Measurements from ENCODE around the gene FSCN2.

Gene FSCN2

DNA sequence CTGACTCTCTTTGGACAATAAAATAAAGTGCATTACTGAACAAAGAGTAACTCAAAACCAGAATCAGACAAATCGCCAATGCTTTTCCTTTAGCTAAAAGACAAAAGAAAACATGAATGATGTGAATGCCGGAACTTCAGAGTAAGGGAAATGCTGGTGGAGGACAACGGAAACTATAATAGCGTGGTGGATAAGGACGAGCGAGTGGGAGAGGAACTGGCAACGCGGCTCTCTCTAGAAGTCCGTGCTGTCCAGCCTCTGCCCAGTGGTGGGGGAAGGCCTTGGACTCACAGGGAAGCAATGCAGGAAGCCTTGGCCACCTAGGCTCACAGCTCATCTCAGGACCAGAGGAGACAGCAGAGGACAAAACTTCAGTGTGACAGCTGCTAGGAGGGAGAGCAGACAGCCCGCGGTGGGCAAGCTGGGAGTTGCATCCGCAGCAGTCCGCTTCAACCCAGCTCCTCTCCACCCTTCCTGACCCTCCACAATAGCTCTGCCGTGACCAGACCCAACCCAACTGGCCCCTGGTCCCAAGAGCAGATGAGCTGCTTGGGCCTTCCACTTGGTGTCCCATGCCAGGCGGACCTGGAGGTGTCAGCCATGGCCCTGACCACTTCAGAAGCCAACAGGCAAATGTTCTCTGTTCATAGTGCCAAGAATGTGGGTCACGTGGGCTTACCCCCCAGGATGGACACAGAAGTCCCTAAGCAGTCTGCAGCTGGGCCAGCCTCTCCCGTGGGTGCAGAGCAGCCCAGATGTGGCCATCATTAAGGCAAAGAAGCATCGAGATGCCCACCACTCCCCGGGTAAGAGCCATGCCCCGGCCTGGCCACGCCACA, 29.3 kb downstream of the FSCN2 start:
- ATAC-seq: no peak

DNA sequence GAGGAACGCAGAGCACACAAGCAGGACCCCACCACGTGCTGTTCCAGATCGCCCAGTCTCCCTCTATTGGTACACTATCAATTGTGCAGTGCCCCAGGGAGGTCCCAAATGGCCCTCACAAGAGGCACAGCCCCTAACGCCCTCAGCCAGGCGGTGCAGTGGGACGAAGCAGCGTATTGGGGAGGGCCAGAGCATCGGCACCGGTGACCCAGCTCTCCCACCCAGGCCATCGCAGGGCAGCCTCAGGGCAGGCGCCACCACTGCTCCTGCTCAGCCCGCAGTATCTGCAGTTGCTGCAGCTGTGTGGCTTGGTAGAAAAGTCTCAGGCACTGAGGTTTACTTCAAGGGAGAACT, 29.9 kb downstream of the FSCN2 start:
- no peak for ATAC-seq

DNA sequence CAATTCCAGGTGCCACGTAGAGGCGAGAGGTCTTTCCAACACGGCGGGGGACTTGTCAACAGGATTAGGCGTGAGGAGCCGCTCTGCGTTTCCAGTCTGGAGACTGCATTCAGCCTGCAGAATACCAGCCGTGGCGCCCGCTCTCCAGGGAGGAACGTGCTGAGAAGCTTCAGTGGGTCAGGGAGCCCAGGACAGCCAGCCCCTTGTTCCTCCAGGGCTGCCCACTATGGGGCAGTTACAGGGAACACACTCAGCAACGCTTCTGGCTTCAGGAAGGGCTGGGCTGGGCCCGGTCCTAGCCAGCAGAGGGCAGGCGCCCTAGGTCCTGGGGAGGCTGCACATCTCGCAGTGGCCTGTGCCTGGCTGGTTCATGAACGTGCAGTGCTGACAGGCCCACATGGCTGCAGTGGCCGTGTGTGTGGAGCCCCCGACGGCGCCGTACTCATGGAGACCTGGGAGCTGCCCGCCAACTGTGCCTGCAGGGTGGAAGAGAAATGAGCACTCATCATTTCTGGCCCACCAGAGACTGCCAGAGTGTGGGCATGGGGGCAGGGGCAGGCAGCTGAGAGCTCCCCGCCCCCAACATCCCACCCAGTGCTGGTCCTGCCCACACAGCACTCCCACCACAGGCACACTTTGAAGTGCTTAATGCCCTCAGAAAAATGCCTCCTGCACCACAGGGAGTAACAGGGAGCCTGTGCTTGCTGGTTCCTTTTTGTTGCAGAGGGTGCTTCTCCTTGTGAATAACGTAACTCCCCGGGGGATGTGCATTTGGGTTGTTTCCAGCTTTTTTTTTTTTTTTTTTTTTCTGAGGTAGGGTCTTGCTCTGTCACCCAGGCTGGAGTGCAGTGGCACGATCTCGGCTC, 31.0 kb downstream of the FSCN2 start:
- no peak for ATAC-seq

DNA sequence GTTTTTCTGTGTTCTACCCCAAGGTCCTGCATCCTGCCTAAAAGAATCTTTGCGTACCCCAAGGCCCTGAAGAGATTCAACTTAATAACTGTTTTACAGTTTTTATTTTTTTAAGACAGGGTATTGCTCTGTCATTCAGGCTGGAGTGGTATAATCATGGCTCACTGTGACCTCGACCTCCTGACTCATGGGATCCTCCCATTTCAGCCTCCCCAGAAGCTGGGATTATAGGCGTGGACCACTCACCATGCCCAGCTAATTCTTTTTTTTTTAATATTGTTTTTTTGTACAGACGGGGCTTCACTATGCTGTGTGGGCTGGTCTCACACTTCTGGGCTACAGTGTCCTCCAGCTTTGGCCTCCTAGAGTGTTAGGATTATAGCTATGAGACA, 33.3 kb downstream of the FSCN2 start:
- ATAC-seq: no peak

DNA sequence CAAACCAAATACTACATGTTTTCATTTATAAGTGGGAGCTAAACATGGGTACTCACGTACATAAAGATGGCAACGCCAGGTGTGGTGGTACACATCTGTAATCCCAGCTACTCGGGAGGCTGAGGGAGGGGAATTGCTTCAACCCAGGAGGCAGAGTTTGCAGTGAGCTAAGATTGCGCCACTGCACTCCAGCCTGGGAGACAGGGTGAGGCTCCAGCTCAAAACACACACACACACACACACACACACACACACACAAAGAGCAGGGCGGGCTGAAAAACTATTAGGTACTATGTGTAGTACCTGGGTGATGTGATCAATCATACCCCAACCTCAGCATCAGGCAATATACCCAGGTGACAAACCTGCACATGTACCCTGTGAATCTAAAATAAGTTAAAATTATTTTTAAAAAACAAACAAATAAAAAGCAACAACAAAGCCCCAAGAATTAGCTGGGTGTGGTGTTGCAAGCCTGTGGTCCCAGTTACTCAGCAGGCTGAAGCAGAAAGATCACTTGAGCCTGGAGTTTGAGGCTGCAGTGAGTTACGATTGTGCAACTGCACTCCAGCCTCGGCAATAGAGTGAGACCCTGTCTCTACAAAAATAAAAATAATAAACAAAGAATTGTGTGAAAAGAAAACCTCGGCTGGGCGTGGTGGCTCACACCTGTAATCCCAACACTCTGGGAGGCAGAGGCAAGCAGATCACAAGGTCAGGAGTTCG, 35.8 kb downstream of the FSCN2 start:
- no peak for ATAC-seq

DNA sequence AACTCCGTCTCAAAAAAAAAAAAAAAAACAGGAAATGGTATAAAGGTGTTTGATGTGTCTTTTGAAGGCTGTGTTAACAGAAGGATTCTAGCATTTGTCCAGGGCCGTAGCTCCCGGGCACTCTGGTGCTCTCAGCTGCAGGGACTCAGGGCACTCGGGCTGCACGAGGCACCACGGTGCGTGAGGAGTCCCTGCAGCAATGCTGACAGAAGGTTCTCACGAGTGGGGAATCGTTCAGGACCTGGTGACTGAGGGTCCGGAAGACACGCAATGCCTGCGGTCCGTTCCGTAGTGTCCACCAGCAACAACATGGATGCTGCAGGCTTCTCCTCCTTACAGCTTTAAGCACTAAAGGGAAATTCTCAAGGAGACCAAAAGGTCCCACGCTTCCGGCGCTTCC, 36.6 kb downstream of the FSCN2 start:
- no peak for ATAC-seq

DNA sequence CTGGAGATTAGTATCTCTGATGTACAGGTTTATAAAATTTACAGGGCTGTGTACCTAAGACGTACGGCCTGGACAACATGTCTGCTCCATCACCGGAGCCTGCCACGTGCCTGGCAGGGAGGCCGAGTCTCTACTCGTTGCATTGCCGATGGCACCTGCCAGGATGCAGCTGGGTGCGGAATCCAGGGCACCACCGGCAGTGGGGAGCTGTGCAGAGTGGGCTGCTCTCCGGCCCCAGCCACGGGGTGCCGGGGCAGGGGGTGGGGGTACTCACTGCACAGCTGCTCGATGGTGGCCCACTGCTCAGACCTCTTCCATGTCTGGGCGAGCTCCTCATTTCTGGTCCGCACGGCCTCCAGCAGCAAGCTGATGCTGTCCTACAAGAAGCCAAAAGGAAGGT, 37.1 kb downstream of the FSCN2 start:
- no peak for ATAC-seq

DNA sequence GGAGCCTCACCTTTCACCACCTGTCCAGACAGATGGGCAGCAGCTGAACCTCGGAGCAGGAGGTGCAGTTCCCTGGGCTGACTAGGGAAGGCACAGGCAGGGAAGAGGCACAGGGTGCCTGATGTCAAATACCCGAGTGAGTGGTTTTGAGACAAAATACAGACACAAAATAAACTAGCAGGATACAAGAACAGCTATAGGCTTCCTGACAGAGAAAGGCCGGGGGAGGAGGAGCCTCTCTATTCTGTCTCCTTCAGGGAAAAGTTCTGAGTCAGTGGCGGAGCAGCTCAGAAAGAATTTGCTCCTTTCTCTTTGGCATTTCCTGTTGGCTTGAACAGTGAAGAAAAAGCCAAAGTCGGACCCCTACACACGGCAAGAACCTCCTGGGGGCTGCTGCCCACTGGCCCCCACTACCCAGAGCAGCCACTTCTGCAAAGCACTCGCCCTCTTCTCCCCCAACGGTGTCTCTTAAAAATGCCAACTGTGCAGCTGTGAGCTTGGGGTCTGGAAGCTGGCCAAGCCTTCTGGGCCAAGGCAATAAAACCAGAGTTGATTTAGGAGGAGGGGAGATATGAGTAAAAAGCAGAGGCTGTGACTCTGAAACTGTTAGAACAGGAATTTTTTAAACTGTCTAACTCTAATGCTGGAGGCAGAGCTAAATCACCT, 38.4 kb downstream of the FSCN2 start:
- ATAC-seq: no peak

DNA sequence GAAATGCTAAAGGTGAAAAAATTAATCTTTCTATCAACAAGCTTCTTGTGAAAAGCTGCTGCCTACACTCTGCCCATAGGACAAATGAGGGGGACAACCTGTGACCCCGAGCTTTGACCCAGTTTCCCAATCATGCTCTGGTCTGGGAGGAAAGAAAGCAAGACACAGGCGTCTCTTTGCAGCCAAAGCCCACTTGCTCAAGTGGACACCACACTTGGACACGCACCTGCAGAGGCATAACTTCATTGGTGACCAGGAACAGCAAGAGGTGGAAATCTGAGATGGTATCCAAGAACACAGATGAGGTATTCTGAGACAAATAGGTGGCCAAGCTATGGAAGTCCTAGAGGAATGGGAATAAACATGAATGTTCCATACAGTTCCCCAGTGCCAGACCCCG, 39.0 kb downstream of the FSCN2 start:
- no peak for ATAC-seq

DNA sequence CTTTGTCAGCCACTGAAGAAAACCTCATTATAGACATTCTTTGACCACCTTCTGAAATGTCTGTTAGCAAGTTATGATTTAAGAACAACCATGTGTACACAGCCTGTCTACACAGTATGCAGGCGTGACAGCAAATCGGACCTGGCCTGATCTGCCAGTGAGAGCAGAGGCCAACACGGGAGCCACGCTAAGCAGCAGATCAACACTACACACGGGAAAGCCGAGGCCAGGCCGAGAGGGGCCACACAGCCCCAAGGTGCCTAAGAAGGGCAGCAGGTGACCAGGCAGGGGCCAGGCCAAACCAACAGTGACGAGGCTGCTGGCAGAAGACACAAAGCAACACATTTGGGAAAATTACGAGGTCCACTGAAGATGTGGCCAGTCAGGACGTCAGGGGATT, 40.2 kb downstream of the FSCN2 start:
- no peak for ATAC-seq

DNA sequence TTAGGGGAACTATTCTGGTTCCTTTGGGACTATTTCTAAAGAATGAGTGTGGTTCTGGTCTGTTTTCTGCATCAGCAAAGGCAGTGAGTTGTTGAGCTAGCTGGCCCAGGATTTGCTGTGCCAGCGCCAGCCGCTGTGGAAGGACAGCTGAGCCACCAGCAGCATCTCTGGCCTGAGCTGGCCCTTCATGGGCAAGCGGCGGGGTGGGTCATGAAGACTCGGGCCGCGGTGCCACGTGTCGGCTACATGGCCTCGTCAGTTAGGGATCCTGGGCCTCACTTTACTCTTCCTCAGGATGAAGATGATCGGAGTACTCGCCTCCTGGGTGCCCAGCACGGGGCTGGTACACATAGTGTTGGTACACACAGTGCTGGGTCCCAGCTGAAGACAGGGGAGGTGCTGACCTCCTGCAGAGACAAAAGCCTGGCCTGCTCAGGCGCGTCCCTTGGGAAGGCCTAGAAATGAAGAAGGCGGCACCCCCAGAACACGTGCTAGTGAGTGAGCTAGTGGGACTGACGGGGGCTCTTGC, 41.9 kb downstream of the FSCN2 start:
- ATAC-seq: no peak

DNA sequence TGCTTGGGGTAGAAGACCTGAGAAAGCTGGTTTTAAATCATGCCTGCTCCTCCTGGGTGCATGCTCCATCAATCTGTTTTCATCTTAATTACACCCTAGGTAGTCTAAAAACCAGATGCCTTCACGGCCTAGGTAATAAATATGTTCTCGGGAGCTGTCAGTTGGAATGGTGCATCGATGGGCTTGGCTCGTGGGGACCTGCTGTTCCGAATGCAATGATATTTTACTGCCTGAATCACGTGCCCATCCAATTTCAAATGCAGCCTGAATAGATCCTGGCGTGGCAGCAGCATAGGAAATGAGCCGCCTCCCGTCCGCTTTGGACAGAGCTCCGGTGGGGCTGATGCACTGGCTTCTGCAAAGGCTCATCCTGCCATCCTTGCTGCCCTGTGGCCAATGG, 42.8 kb downstream of the FSCN2 start:
- no peak for ATAC-seq

DNA sequence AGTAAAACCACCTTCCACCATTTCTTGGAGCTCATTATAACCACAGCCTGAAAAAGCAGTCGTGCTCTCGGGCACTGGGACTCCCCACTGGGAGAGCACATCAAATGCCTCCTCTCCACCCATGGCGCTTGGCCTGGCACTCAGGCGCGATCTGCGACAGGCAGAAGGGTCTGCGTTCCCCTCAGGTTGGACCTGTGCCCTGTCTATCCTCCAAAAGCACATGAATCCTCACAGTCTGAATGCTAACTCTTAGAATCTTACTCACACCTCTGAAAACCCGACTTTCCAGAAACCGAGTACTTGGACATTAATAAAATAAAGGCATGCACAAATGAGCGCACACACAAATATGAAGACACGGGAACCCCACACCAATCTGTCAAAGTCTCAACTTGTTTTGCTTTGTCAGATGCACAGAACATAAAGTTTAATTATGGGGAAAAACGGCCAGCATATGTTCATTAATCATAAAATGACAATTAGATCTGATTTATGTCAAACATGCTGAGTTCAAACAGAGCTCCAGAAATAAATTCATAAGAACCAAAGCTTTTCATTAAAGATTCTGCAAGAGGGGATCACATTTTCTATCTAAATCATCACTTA, 44.5 kb downstream of the FSCN2 start:
- ATAC-seq: no peak

DNA sequence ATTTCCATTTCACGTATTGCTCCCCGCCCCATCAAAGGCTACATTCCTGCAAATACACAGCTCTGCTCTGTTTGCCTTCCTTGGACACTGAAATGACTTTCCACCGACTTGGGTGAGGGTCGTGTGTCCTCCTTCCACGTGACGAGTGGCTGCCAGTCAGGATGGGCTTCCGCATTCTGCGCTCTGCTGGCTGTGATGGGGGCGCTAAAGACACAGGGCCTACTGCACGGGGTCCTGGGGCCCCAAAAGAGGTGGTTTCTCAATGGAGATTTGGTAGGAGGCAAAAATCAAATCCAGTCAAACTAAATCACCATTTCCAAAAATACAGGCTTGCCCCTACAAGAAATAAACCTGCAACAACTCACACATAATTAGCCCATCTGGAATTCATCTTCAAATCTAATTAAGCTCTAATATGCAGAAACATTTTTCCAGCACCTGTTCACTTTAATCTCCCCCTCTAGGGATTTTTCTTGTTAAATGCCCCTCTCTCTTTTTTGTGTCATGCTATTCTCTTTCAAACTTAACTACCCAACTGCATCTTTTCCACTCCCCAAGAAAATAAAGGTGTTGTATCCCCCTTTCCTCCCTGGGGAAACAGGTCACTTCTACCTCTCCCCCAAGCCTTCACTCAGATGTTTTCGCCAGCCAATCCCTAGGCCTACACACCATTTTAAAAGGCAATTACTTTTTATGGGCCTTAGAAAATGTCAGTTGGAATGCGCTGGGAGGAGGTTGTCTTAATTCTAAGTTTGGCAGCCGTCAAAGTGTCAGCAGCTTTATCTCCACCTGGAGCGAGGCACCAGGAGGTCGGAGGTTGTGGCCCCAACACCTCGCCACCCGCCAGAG, 45.8 kb downstream of the FSCN2 start:
- ATAC-seq: no peak

DNA sequence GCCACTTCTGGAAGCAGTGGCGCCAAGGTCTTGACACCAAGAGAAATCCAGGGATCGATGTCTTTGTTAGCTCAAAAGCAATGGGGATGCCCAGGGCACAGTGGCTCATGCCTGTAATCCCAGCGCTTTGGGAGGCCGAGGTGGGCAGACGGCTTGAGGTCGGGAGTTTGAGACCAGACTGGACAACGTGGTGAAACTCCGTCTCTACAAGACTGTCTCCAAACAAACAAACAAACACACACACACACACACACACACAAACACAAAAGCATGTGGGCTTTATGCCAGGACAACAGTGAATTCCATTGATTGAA, 46.4 kb downstream of the FSCN2 start:
- ATAC-seq: no peak

DNA sequence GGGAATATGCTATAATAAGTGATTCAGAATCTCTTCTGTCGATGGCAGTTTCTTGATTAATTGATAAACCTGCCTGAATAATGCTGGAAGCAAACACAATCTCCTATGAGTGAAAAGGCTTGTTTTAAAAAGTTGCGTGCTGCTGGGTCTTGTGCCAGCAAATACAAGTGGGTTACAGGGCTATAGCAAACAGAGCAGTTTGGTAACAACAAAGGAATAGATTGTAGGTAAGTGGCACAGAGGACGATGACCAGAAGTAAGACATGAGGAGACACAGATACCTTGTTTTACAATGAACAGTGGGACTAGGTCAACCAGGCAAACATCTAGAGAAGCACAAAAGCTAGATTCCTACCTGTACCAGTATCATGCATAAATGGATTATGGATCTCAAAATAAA, 47.7 kb downstream of the FSCN2 start:
- ATAC-seq: no peak

DNA sequence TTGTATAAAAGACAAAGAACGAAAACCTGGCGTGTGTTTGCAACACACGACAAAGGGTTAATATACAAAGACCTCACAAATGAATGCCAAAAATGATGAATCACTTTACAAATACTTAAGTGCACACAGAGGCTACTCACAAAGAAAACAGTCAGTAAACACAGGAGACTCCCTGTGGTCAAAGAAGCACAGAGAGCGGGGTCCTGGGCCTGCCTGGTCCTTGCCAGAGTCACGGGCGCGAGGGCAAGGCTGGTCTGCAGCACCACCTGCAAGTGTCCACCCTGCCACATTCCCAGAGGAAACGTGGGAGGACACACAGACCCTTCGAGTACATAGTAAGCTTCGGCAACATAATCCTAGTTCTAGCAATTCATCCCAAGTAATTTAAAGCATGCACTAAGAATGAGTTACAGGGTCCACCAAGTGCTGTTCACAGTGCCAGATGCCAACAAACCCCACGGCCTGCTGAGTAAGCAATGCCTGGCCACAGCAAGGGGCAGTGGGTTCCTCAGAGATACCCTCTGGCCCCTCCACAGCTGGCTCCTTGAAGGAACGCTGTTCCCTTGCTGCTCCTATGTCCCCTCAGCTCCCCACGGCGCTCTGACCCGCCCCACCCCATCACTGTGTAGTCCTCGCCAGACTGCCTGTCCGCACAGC, 48.6 kb downstream of the FSCN2 start:
- no peak for ATAC-seq

DNA sequence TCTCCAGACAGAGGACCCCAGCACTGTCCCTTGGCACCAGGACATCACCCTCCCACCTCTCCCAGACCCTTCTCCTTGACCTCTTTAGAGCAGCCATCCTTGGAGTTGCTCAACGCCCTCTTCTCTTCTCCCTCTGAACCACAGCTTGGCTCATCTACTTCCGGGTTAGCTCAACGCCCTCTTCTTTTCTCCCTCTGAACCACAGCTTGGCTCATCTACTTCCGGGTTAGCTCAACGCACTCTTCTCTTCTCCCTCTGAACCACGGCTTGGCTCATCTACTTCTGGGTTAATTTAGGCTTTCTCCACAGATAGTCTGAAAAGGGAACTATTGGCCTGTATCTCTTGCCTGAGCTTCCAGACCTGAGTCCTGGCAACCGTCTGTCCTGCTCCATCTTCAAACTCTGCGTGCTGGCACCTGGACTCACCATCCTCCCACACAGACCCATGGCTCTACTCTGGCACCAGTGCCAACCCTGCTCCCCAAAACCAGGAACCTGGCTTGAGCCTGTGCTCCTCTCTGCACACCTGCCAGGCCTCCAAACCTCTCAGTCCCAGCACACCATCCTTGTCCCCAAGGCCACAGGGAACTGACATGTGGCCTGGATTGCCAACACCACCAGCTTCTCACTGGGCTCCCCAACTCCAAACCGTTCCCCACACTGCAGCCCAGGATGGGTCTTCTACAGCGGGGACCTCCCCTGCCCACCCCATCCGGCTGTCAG, 49.3 kb downstream of the FSCN2 start:
- no peak for ATAC-seq

DNA sequence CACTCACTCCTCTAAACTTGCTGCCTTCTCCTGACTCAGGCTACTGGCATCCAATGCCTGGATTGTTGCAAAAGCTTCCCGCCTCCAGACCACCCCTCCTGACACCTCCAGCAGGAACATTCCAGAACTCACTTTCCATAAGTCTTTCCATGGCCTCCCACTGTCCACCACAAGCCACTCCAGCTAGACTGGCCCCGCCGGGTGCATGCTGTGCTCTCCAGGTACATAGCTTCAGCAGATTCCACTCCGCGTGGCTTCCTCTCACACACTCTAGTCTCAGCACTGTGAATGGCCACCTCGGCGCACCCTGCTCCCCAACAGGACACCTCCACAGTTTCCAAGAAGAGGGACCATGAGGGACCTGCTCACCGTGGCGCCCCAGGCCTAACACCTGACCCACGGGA, 49.9 kb downstream of the FSCN2 start:
- no peak for ATAC-seq

DNA sequence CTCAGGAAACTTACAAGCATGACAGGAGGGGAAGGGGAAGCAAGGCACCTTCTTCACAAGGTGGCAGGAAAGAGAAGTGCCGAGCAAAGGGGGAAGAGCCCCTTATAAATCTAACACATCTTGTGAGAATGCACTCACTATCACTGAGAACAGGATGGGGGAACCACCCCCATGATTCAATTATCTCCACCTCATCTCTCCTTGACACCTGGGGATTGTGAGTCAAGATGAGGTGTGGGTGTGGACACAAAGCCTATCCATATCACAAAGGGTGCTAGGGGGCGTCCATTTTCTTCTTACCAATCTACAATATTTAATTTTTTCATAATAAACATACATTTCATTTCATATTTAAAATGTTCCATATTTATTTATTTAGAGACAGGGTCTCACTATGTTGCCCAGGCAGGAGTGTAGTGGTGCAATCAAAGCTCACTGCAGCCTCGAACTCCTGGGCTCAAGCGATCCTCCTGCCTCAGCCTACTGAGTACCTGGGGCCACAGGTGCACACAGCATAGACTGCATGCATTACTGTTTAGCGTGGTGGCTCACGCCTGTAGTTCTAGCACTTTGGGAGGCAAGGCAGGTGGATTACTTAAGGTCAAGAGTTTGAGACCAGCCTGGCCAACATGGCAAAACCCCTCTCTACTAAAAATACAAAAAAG, 50.5 kb downstream of the FSCN2 start:
- ATAC-seq: peak; percentile 88 to 91
